Measurements from ENCODE around the gene CFDP1.

DNA sequence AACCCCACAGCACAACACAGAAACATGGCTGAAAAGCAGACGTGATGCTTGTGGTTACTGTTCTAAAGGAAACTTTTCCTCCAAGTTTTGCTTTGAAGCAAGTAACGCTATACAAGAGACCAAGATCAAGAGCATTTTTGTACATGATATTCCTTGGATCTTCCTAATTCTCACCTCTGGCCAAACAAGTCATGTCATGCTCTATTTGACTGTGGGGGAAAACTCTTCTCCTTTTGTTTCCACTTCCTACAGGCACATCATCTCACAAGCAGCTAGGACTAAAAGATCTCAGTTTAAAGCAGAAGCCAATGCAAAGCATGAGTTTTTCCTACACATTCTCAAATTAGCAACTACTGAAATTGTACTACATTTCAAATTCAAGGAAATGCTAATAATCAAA is 50.7 kb downstream of the CFDP1 start:
- TF ChIP-seq, protein P1, sequence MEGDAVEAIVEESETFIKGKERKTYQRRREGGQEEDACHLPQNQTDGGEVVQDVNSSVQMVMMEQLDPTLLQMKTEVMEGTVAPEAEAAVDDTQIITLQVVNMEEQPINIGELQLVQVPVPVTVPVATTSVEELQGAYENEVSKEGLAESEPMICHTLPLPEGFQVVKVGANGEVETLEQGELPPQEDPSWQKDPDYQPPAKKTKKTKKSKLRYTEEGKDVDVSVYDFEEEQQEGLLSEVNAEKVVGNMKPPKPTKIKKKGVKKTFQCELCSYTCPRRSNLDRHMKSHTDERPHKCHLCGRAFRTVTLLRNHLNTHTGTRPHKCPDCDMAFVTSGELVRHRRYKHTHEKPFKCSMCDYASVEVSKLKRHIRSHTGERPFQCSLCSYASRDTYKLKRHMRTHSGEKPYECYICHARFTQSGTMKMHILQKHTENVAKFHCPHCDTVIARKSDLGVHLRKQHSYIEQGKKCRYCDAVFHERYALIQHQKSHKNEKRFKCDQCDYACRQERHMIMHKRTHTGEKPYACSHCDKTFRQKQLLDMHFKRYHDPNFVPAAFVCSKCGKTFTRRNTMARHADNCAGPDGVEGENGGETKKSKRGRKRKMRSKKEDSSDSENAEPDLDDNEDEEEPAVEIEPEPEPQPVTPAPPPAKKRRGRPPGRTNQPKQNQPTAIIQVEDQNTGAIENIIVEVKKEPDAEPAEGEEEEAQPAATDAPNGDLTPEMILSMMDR (IDR thresholded peaks at IDR 0.05), result no peak
- TF ChIP-seq POLR2A (IDR thresholded peaks at IDR 0.05), result no peak
